ENCODE results near the gene C10orf67. TPM values are rescaled to one million over a fixed set of nuclear protein-coding genes. Genes with fewer than 3 reads are reported as not detected.

Gene C10orf67
- total RNA-seq, 1 donor = 0.31 TPM

- H3K4me3 ChIP-seq (ENCODE audit: low read length) = no peak overlapping the region
- H3K9me3 ChIP-seq (ENCODE audit: low read depth, low read length) = no peaks in the 10 kb centered on the region
- no peaks in the 10 kb centered on the region for H3K4me1 ChIP-seq (ENCODE audit: insufficient read depth, low read length)
- peaks cover 82% of the 10 kb centered on the region for H3K27me3 ChIP-seq (ENCODE audit: insufficient read depth, low read length)
Observed at GRCh38 chr10:23194471-23194965, 150.1 kb downstream of the C10orf67 start.

GRCh38 chr10:23193435-23194074 lies 151.0 kb downstream of the C10orf67 start:
- Histone ChIP-seq H3K9me3 (ENCODE audit: low read depth, low read length) (no peaks in the 10 kb centered on the region), H3K4me3 (ENCODE audit: low read length) (no peak overlapping the region), H3K4me1 (ENCODE audit: insufficient read depth, low read length) (no peaks in the 10 kb centered on the region), H3K27me3 (ENCODE audit: insufficient read depth, low read length) (peaks cover 78% of the 10 kb centered on the region)

GRCh38 chr10:23192712-23193434 lies 151.7 kb downstream of the C10orf67 start:
- no peaks in the 10 kb centered on the region for H3K9me3 ChIP-seq (ENCODE audit: low read depth, low read length)
- H3K4me1 ChIP-seq (ENCODE audit: insufficient read depth, low read length) = no peaks in the 10 kb centered on the region
- no peak overlapping the region for H3K4me3 ChIP-seq (ENCODE audit: low read length)
- peaks cover 76% of the 10 kb centered on the region for H3K27me3 ChIP-seq (ENCODE audit: insufficient read depth, low read length)

GRCh38 chr10:23191764-23192711 lies 152.6 kb downstream of the C10orf67 start, which contains the start of gene PTF1A:
TSS of gene PTF1A (plus strand) at chr10:23192312. CDS start at chr10:23192531, 219 bp downstream.
- Histone ChIP-seq H3K4me1 (ENCODE audit: insufficient read depth, low read length) (no peaks in the 10 kb centered on the region), H3K4me3 (ENCODE audit: low read length) (no peak within 1 kb of the TSS), H3K27me3 (ENCODE audit: insufficient read depth, low read length) (peaks cover 76% of the 10 kb centered on the region), H3K9me3 (ENCODE audit: low read depth, low read length) (no peaks in the 10 kb centered on the region)

- Histone ChIP-seq H3K9me3 (ENCODE audit: low read depth, low read length) (no peaks in the 10 kb centered on the region), H3K4me1 (ENCODE audit: insufficient read depth, low read length) (no peaks in the 10 kb centered on the region), H3K27me3 (ENCODE audit: insufficient read depth, low read length) (peaks cover 72% of the 10 kb centered on the region), H3K4me3 (ENCODE audit: low read length) (no peak overlapping the region)
Observed at GRCh38 chr10:23190872-23191763, 153.5 kb downstream of the C10orf67 start.

GRCh38 chr10:23189024-23189423 lies 155.6 kb downstream of the C10orf67 start:
- Histone ChIP-seq H3K9me3 (ENCODE audit: low read depth, low read length) (no peaks in the 10 kb centered on the region), H3K4me3 (ENCODE audit: low read length) (no peak overlapping the region), H3K4me1 (ENCODE audit: insufficient read depth, low read length) (no peaks in the 10 kb centered on the region), H3K27me3 (ENCODE audit: insufficient read depth, low read length) (peaks cover 57% of the 10 kb centered on the region)

- no peaks in the 10 kb centered on the region for H3K4me1 ChIP-seq (ENCODE audit: insufficient read depth, low read length)
- H3K27me3 ChIP-seq (ENCODE audit: insufficient read depth, low read length) = peaks cover 48% of the 10 kb centered on the region
- H3K9me3 ChIP-seq (ENCODE audit: low read depth, low read length) = no peaks in the 10 kb centered on the region
Observed at GRCh38 chr10:23187155-23187554, 157.4 kb downstream of the C10orf67 start.

GRCh38 chr10:23186697-23187096 lies 157.9 kb downstream of the C10orf67 start:
- Histone ChIP-seq H3K9me3 (ENCODE audit: low read depth, low read length) (no peaks in the 10 kb centered on the region), H3K4me1 (ENCODE audit: insufficient read depth, low read length) (no peaks in the 10 kb centered on the region), H3K27me3 (ENCODE audit: insufficient read depth, low read length) (peaks cover 47% of the 10 kb centered on the region), H3K4me3 (ENCODE audit: low read length) (no peak overlapping the region)

More at GRCh38 chr10:23187155-23187554, 157.4 kb downstream of the C10orf67 start:
- H3K4me3 ChIP-seq (ENCODE audit: low read length) = no peak overlapping the region

- Histone ChIP-seq H3K4me1 (ENCODE audit: insufficient read depth, low read length) (no peaks in the 10 kb centered on the region), H3K4me3 (ENCODE audit: low read length) (no peak overlapping the region), H3K27me3 (ENCODE audit: insufficient read depth, low read length) (peaks cover 42% of the 10 kb centered on the region), H3K9me3 (ENCODE audit: low read depth, low read length) (no peaks in the 10 kb centered on the region)
Observed at GRCh38 chr10:23186178-23186577, 158.4 kb downstream of the C10orf67 start.

GRCh38 chr10:23174977-23175512 lies 169.6 kb downstream of the C10orf67 start:
- Histone ChIP-seq H3K9me3 (ENCODE audit: low read depth, low read length) (no peaks in the 10 kb centered on the region), H3K27me3 (ENCODE audit: insufficient read depth, low read length) (peaks cover 80% of the 10 kb centered on the region), H3K4me3 (ENCODE audit: low read length) (no peak overlapping the region), H3K4me1 (ENCODE audit: insufficient read depth, low read length) (no peaks in the 10 kb centered on the region)

GRCh38 chr10:23174074-23174976 lies 170.3 kb downstream of the C10orf67 start:
- peaks cover 83% of the 10 kb centered on the region for H3K27me3 ChIP-seq (ENCODE audit: insufficient read depth, low read length)

GRCh38 chr10:23173214-23174073 lies 171.2 kb downstream of the C10orf67 start:
- H3K4me1 ChIP-seq (ENCODE audit: insufficient read depth, low read length) = no peaks in the 10 kb centered on the region
- H3K27me3 ChIP-seq (ENCODE audit: insufficient read depth, low read length) = peaks cover 81% of the 10 kb centered on the region
- H3K4me3 ChIP-seq (ENCODE audit: low read length) = no peak overlapping the region
- H3K9me3 ChIP-seq (ENCODE audit: low read depth, low read length) = no peaks in the 10 kb centered on the region

More at GRCh38 chr10:23174074-23174976, 170.3 kb downstream of the C10orf67 start:
- H3K9me3 ChIP-seq (ENCODE audit: low read depth, low read length) = no peaks in the 10 kb centered on the region
- H3K4me3 ChIP-seq (ENCODE audit: low read length) = no peak overlapping the region
- H3K4me1 ChIP-seq (ENCODE audit: insufficient read depth, low read length) = no peaks in the 10 kb centered on the region

Data from mononuclear cell (primary cell).